HCT116 (cell line): ENCODE data around the gene FAM180A. TPM values are rescaled to one million over a fixed set of nuclear protein-coding genes. Genes with fewer than 3 reads are reported as not detected.

Experiments
- ATAC-seq: fragments of 200-7000 bp; cut with Tn5 transposase; 2 replicates; pipeline ENCODE4 v1.9.1; 2020; ENCODE audit warnings: mild to moderate bottlenecking, moderate library complexity
- BruUV-seq: library from RNA; stranded (reverse); fragments of 400-500 nt; replicated peaks from 2 replicates; lab custom pipeline; 2021; lab: Mats Ljungman, UMichigan
- CTCF ChIA-PET: fragments of 300-600 bp; sonication (Branson Sonifier 250); formaldehyde crosslinking; loops from one replicate; lab custom pipeline; 2021; ENCODE audit warnings: antibody characterized with exemption; lab: Charles Lee
- POLR2A ChIA-PET: fragments of 300-600, 350-600 bp; sonication (Branson Sonifier 250); formaldehyde crosslinking; loops from one replicate; lab custom pipeline; 2021; ENCODE audit warnings: antibody characterized with exemption; lab: Charles Lee
- RAD21 ChIA-PET, 2 experiments: fragments of 300-600 bp; sonication (Branson Sonifier 250); formaldehyde crosslinking; loops; one replicate each; lab custom pipeline; 2023; ENCODE audit warnings: low total read pairs in 2 of 2; ENCODE audit not compliant: uncharacterized antibody in 2 of 2, unreplicated experiment in 2 of 2, low non-redundant PET in 1 of 2; lab: Charles Lee
- DNase-seq: peaks from one replicate; pipeline ENCODE4 v3.0.0-alpha.2; 2010; ENCODE audit warnings: low read depth, low spot score
- H2AFZ ChIP-seq: fragments of 200-600 bp; shearing (Covaris generic), sonication (generic); 2 replicates; pipeline ENCODE4 v1.6.1; 2017; ENCODE audit warnings: low read depth, mixed run types, mixed read lengths, antibody characterized with exemption, low read length; ENCODE audit not compliant: poor library complexity, severe bottlenecking
- H3K27ac ChIP-seq: 2 replicates; pipeline ENCODE4 v1.5.1; 2012; ENCODE audit warnings: low read depth, low read length
- H3K27me3 ChIP-seq: fragments of 200-600 bp; sonication (generic); 2 replicates; pipeline ENCODE4 v1.6.1; 2016; ENCODE audit warnings: mixed run types, low read length, mixed read lengths; ENCODE audit not compliant: insufficient read depth
- H3K36me3 ChIP-seq, 2 experiments: fragments of 200-500 bp in 1 of 2; fragments of 200-600 bp in 1 of 2; sonication (Bioruptor generic) in 1 of 2; sonication (generic) in 1 of 2; 2 replicates each; pipeline versions ENCODE4 v1.5.1 to v1.6.1; 2014 to 2016; ENCODE audit warnings: low read length in 2 of 2, inconsistent platforms in 1 of 2, mixed read lengths in 1 of 2, mixed run types in 1 of 2; ENCODE audit not compliant: insufficient read depth in 2 of 2, control insufficient read depth in 1 of 2
- H3K4me1 ChIP-seq, 2 experiments: fragments of 200-600 bp in 1 of 2; sonication (generic) in 1 of 2; 2 replicates each; pipeline versions ENCODE4 v1.5.1 to v1.6.1; 2012 to 2017; ENCODE audit warnings: low read length in 2 of 2, inconsistent platforms in 1 of 2, mild to moderate bottlenecking in 1 of 2, mixed read lengths in 1 of 2, mixed run types in 1 of 2, moderate library complexity in 1 of 2; ENCODE audit not compliant: insufficient read depth in 2 of 2, control insufficient read depth in 1 of 2
- H3K4me2 ChIP-seq: fragments of 200-600 bp; sonication (generic); 2 replicates; pipeline ENCODE4 v1.6.1; 2017; ENCODE audit warnings: mixed run types, low read length, mixed read lengths
- H3K4me3 ChIP-seq, 2 experiments: fragments of 200-600 bp in 1 of 2; sonication (generic) in 1 of 2; replicated peaks in 1 of 2; 2 replicates each; pipeline ENCODE4 v1.5.1; 2011 to 2016; ENCODE audit warnings: low read length in 2 of 2, control low read depth in 1 of 2, low read depth in 1 of 2, mild to moderate bottlenecking in 1 of 2, mixed read lengths in 1 of 2, mixed run types in 1 of 2
- H3K79me2 ChIP-seq: fragments of 200-600 bp; sonication (generic); 2 replicates; pipeline ENCODE4 v1.6.1; 2017; ENCODE audit warnings: mild to moderate bottlenecking, mixed run types, low read length, moderate library complexity, mixed read lengths; ENCODE audit not compliant: insufficient read depth
- H3K9ac ChIP-seq: fragments of 200-600 bp; sonication (generic); 2 replicates; pipeline ENCODE4 v1.6.1; 2016; ENCODE audit warnings: low read length, mixed read lengths
- H3K9me2 ChIP-seq: fragments of 200-600 bp; sonication (generic), shearing (Covaris generic); 2 replicates; pipeline ENCODE4 v1.6.1; 2017; ENCODE audit warnings: mixed run types, mild to moderate bottlenecking, moderate library complexity; ENCODE audit not compliant: insufficient read depth
- H3K9me3 ChIP-seq, 2 experiments: fragments of 200-500 bp in 1 of 2; fragments of 200-600 bp in 1 of 2; sonication (Bioruptor generic) in 1 of 2; sonication (generic) in 1 of 2; 2 replicates each; pipeline ENCODE4 v1.6.1; 2014 to 2017; ENCODE audit warnings: low read length in 2 of 2, mixed read lengths in 2 of 2, inconsistent platforms in 1 of 2, low read depth in 1 of 2, mild to moderate bottlenecking in 1 of 2, mixed run types in 1 of 2, moderate library complexity in 1 of 2; ENCODE audit not compliant: control insufficient read depth in 1 of 2, insufficient read depth in 1 of 2
- H4K20me1 ChIP-seq: fragments of 200-600 bp; sonication (generic), shearing (Covaris generic); 2 replicates; pipeline ENCODE4 v1.6.1; 2017; ENCODE audit warnings: mixed run types, mild to moderate bottlenecking, moderate library complexity; ENCODE audit not compliant: insufficient read depth
- RAD21 ChIP-seq: IDR thresholded peaks from 2 replicates; pipeline ENCODE4 v1.6.1; 2012; ENCODE audit warnings: low read depth, mild to moderate bottlenecking
- REST ChIP-seq: IDR thresholded peaks from 2 replicates; pipeline ENCODE4 v1.6.1; 2012; ENCODE audit warnings: low read depth
- SP1 ChIP-seq: IDR thresholded peaks from 2 replicates; pipeline ENCODE4 v1.6.1; 2012; ENCODE audit warnings: low read depth
- YY1 ChIP-seq: IDR thresholded peaks from 2 replicates; pipeline ENCODE4 v1.6.1; 2011; ENCODE audit warnings: low read length, low read depth, moderate library complexity, mild to moderate bottlenecking; ENCODE audit not compliant: insufficient replicate concordance; ENCODE audit errors: extremely low read depth
- intact Hi-C: fragments of 100-400 bp; cut with micrococcal nuclease; formaldehyde crosslinking; loops from 2 replicates; pipeline ENCODE4 v1.10.0; 2022
- total RNA-seq: library from RNA; stranded (reverse); gene quantifications from one replicate; pipeline ENCODE4 v1.2.1, GENCODE V29; 2021; ENCODE audit not compliant: unreplicated experiment

Gene FAM180A
- total RNA-seq, 1 experiment from 2014 or later, result 0.59 TPM

- TF ChIP-seq REST (no peak), RAD21 (no peak), SP1 (no peak)
- TF ChIP-seq, all 23 proteins: peak for 0
These were observed 7.6 kb upstream of the FAM180A start (continued) for GRCh38 chr7:135756191-135756590.

- ChIA-PET RAD21 (no interaction called here), CTCF (no interaction called here), POLR2A (no interaction called here)
- Histone ChIP-seq H3K27me3 (no peaks in the 10 kb centered on the region), H4K20me1 (no peaks in the 10 kb centered on the region), H3K79me2 (no peaks in the 10 kb centered on the region), H3K9ac (no peak overlapping the region), H3K9me2 (no peaks in the 10 kb centered on the region), H3K36me3 (no peaks in the 10 kb centered on the region), H3K27ac (no peak overlapping the region), H3K9me3 (peaks cover 0 to 4% of the 10 kb centered on the region in 2 experiments; a peak in 1 of 4 replicates), H3K4me2 (no peak overlapping the region), H3K4me1 (no peaks in the 10 kb centered on the region), H3K4me3 (no peak overlapping the region), H2AFZ (no peak overlapping the region)
- ATAC-seq (no peak), DNase-seq (no peak)
- intact Hi-C loops, result no loop called here
- TF ChIP-seq YY1 (no peak), RAD21 (no peak)
- no TSS peak for BruUV-seq
These were observed 6.7 kb upstream of the FAM180A start for GRCh38 chr7:135755351-135755753.
